ENCODE data around the gene KRTAP10-12. TPM values are rescaled to one million over a fixed set of nuclear protein-coding genes. Genes with fewer than 3 reads are reported as not detected.

Gene KRTAP10-12
- total and polyA plus RNA-seq, 2 of the 4 experiments (the other 2 are of a cell fraction): not detected

DNA sequence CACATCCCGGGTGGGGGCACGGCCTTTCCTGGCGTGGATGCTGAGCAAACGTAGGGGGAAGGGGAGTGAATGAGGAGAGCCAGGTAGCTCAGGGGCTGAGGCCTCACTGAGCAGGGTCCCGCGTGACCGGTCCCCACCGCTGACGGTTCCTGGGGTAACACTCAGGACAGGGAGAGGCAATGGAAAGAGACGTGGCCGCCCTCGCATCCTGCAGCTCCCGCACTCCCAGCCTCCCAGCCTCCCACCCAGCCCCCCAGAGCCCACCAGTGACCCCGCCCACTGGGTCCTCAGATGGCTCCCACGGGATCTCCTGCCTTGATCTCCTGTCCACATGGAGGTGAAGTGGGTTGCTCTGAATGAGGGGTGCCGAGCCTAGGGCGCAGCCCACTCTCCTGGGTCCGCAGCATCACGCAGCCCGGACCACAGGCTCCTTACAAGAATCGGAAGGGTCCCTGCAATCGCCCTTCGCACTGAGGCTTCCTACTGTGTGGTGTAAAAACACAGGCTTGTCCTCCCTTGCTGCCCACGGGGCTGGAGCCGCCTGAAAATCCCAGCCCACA, 12.0 kb downstream of the KRTAP10-12 start:
- Histone ChIP-seq H3K4me2 (ENCODE audit: low read depth, low read length) (no peak overlapping the region), H3K18ac (ENCODE audit: low read depth, low read length) (no peak overlapping the region), H4K8ac (ENCODE audit: low read depth in 2 of 2, low read length in 2 of 2) (no peak overlapping the region), H3K4ac (ENCODE audit: low read depth, low read length) (no peak overlapping the region), H2BK20ac (ENCODE audit: low read depth, low read length) (no peak overlapping the region), H3K56ac (ENCODE audit: extremely low read depth, insufficient read depth, low read length) (no peak overlapping the region), H4K91ac (ENCODE audit: insufficient read depth, low read depth, low read length) (no peak overlapping the region), H4K20me1 (ENCODE audit: insufficient read depth, low read length) (no peaks in the 10 kb centered on the region), H2BK120ac (ENCODE audit: low read depth, low read length) (no peak overlapping the region), H3K79me1 (ENCODE audit: low read depth in 1 of 2, low read length in 2 of 2) (no peaks in the 10 kb centered on the region), H3K9me3 (ENCODE audit: control insufficient read depth, insufficient read depth, low read length) (peaks cover 6% of the 10 kb centered on the region; the same call in 1 of the 2 replicates), H2BK5ac (ENCODE audit: low read depth, low read length, poor library complexity, severe bottlenecking) (no peak overlapping the region), H3K27me3 (ENCODE audit: control insufficient read depth, insufficient read depth, low read length) (peaks cover 82% of the 10 kb centered on the region), H3K36me3 (ENCODE audit: control insufficient read depth, insufficient read depth, low read length) (no peaks in the 10 kb centered on the region), H2AFZ (replicated peaks; ENCODE audit: low read length, poor library complexity) (no peak overlapping the region), H3K4me3 (ENCODE audit: insufficient read depth, low read depth, low read length) (no peak overlapping the region), H2AK9ac (replicated peaks; ENCODE audit: low read depth, low read length, poor library complexity) (no peak overlapping the region), H2AK5ac (ENCODE audit: low read depth, low read length) (no peak overlapping the region), H3K4me1 (ENCODE audit: control insufficient read depth, insufficient read depth, low read length) (peaks cover 1% of the 10 kb centered on the region; the same call in 1 of the 2 replicates), H4K5ac (ENCODE audit: low read depth, low read length) (no peak overlapping the region), H2BK15ac (ENCODE audit: low read depth, low read length) (no peak overlapping the region), H3K23ac (ENCODE audit: low read depth, low read length) (no peak overlapping the region), H3K9ac (ENCODE audit: low read depth, low read length) (no peak overlapping the region), H3K9me1 (ENCODE audit: insufficient read depth, low read length) (no peaks in the 10 kb centered on the region), H3K27ac (ENCODE audit: insufficient read depth, low read length) (no peak overlapping the region), H3K14ac (replicated peaks; ENCODE audit: low read depth, low read length) (no peak overlapping the region)
- ChIA-PET CTCF (no interaction called here), POLR2A (ENCODE audit: unreplicated experiment) (no interaction called here)
- DNase-seq (no peak), ATAC-seq (ENCODE audit: low read depth) (no peak)
- no TSS peak for BruUV-seq (replicated peaks)
- TF ChIP-seq CHD1 (IDR thresholded peaks at IDR 0.05; ENCODE audit: low read depth, low read length) (no peak), SMC3 (IDR thresholded peaks at IDR 0.05; ENCODE audit: low read depth, low read length) (no peak), POLR2A (IDR thresholded peaks at IDR 0.05; ENCODE audit: low read depth, low read length) (no peak), MXI1 (IDR thresholded peaks at IDR 0.05; ENCODE audit: borderline replicate concordance, low read depth, low read length) (no peak), CTCF (conservative IDR thresholded peaks at IDR 0.05; ENCODE audit: low read depth, low read length) (no peak), FOS (IDR thresholded peaks at IDR 0.05; ENCODE audit: low read depth, low read length) (no peak), MAZ (IDR thresholded peaks at IDR 0.05; ENCODE audit: borderline replicate concordance, low read depth, low read length) (no peak), BHLHE40 (IDR thresholded peaks at IDR 0.05; ENCODE audit: low read depth, low read length) (no peak), USF2 (IDR thresholded peaks at IDR 0.05; ENCODE audit: low read depth, low read length) (no peak), RAD21 (IDR thresholded peaks at IDR 0.05; ENCODE audit: low read length) (no peak), MAFK (IDR thresholded peaks at IDR 0.05; ENCODE audit: low read depth, low read length) (no peak), NFE2L2 (IDR thresholded peaks at IDR 0.05; ENCODE audit: low read depth, low read length) (no peak)
- TF ChIP-seq, protein P1, sequence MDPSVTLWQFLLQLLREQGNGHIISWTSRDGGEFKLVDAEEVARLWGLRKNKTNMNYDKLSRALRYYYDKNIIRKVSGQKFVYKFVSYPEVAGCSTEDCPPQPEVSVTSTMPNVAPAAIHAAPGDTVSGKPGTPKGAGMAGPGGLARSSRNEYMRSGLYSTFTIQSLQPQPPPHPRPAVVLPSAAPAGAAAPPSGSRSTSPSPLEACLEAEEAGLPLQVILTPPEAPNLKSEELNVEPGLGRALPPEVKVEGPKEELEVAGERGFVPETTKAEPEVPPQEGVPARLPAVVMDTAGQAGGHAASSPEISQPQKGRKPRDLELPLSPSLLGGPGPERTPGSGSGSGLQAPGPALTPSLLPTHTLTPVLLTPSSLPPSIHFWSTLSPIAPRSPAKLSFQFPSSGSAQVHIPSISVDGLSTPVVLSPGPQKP (IDR thresholded peaks at IDR 0.05; ENCODE audit: borderline replicate concordance, low read depth, low read length): no peak
- dilution Hi-C loops (cut with HindIII; ENCODE audit: low sequenced_read_pairs, unreplicated experiment): no loop called here
- intact Hi-C loops (cut with micrococcal nuclease): no loop called here
- WGBS, 2 experiments (ENCODE audit: extremely low coverage in 2 of 2, insufficient read length in 1 of 2): 0% methylated on average over 2 of the region's 25 CpGs; no CpG with 5 or more reads in 1 of the 2 experiments
- in situ Hi-C loops (cut with MboI; ENCODE audit: low sequenced_read_pairs): no loop called here
